ENCODE measurements around the gene PGGHG.
A peak's percentile ranks its signal among the peaks of the same experiment; 100 is the strongest.

The PGGHG gene

GRCh38 chr11:288478-289397 is at the start of gene PGGHG:
Gene PGGHG (plus strand): TSS chr11:289126. CDS start chr11:289817, 691 bp downstream.
- DNase-seq: peak in 20 of 42 donors; percentile 0 to 61 (median 35)
- intact Hi-C loops (cut with DNase I): no loop called here

- DNase-seq: no peak
- intact Hi-C loops (cut with DNase I): no loop called here
These were observed 48.6 kb upstream of the PGGHG start for GRCh38 chr11:240315-240714.

GRCh38 chr11:241634-242033 is 47.3 kb upstream of the PGGHG start:
- no peak for DNase-seq
- intact Hi-C loops (cut with DNase I): no loop called here

GRCh38 chr11:244376-244775 is 44.5 kb upstream of the PGGHG start:
- no peak for DNase-seq
- intact Hi-C loops (cut with DNase I): no loop called here

- intact Hi-C loops (cut with DNase I): no loop called here
- peak in 1 of 42 donors; percentile 7 for DNase-seq
These were observed 39.9 kb upstream of the PGGHG start for GRCh38 chr11:249062-249461.

- intact Hi-C loops (cut with DNase I): no loop called here
- peak in 1 of 42 donors; percentile 12 for DNase-seq
These were observed 38.7 kb upstream of the PGGHG start for GRCh38 chr11:250274-250673.

- intact Hi-C loops (cut with DNase I): no loop called here
- DNase-seq: peak; percentile 14 to 82 (median 62)
These were observed 38.1 kb upstream of the PGGHG start for GRCh38 chr11:250740-251299.

- DNase-seq: peak in 1 of 42 donors; percentile 10
- intact Hi-C loops (cut with DNase I): no loop called here
These were observed 37.4 kb upstream of the PGGHG start for GRCh38 chr11:251550-251949.

- intact Hi-C loops (cut with DNase I): no loop called here
- peak in 1 of 42 donors; percentile 33 for DNase-seq
These were observed 36.3 kb upstream of the PGGHG start for GRCh38 chr11:252666-253065.

GRCh38 chr11:253160-253885 is 35.6 kb upstream of the PGGHG start:
- intact Hi-C loops (cut with DNase I): no loop called here
- DNase-seq: peak in 1 of 42 donors; percentile 38

GRCh38 chr11:253886-254270 is 35.0 kb upstream of the PGGHG start:
- DNase-seq: peak in 2 of 42 donors; percentile 33 to 38
- intact Hi-C loops (cut with DNase I): no loop called here

GRCh38 chr11:255176-255575 is 33.8 kb upstream of the PGGHG start:
- intact Hi-C loops (cut with DNase I): no loop called here
- DNase-seq: peak in 1 of 42 donors; percentile 7

- peak in 1 of 42 donors; percentile 8 for DNase-seq
- intact Hi-C loops (cut with DNase I): no loop called here
These were observed 33.1 kb upstream of the PGGHG start for GRCh38 chr11:255816-256215.

GRCh38 chr11:256952-257737 is 31.8 kb upstream of the PGGHG start:
- intact Hi-C loops (cut with DNase I): no loop called here
- peak in 1 of 42 donors; percentile 17 for DNase-seq

- DNase-seq: peak in 1 of 42 donors; percentile 29
- intact Hi-C loops (cut with DNase I): no loop called here
These were observed 31.0 kb upstream of the PGGHG start for GRCh38 chr11:257766-258493.

- intact Hi-C loops (cut with DNase I): no loop called here
- peak in 1 of 42 donors; percentile 3 for DNase-seq
These were observed 29.5 kb upstream of the PGGHG start for GRCh38 chr11:259413-259812.

- intact Hi-C loops (cut with DNase I): no loop called here
These were observed 27.3 kb upstream of the PGGHG start for GRCh38 chr11:261624-262023.

GRCh38 chr11:266676-267439 is 22.1 kb upstream of the PGGHG start:
- DNase-seq: peak in 1 of 42 donors; percentile 33
- intact Hi-C loops (cut with DNase I): no loop called here

More at GRCh38 chr11:261624-262023, 27.3 kb upstream of the PGGHG start:
- DNase-seq: peak in 1 of 42 donors; percentile 5

All from head of caudate nucleus (tissue), 42 donors.